Measurements from ENCODE around the gene EEA1.

EEA1 gene

GRCh38 chr12:92730758-92731157 lies 198.3 kb downstream of the EEA1 start:
- no peak overlapping the region for H3K4me3 ChIP-seq (ENCODE audit: insufficient read depth, low read length, poor library complexity, severe bottlenecking)
- H4K20me1 ChIP-seq (ENCODE audit: low read depth, low read length) = no peaks in the 10 kb centered on the region
- no peak for TF ChIP-seq CTCF (IDR thresholded peaks at IDR 0.05; ENCODE audit: insufficient read depth, low read length, poor library complexity, severe bottlenecking)
- TF ChIP-seq EZH2phosphoT487 (conservative IDR thresholded peaks at IDR 0.05; ENCODE audit: low read length) = no peak
- H3K27ac ChIP-seq (ENCODE audit: low read depth, low read length) = no peak overlapping the region
- no peaks in the 10 kb centered on the region for H3K36me3 ChIP-seq (ENCODE audit: low read length)
- no peaks in the 10 kb centered on the region for H3F3A ChIP-seq (ENCODE audit: insufficient read depth)
- no peaks in the 10 kb centered on the region for H3K9me2 ChIP-seq (replicated peaks; ENCODE audit: insufficient read depth, low read length)
- no peaks in the 10 kb centered on the region for H3K9me3 ChIP-seq (ENCODE audit: insufficient read depth, low read length)
- H3K27me3 ChIP-seq (ENCODE audit: low read length) = no peaks in the 10 kb centered on the region
- H3K9ac ChIP-seq (ENCODE audit: low read length) = no peak overlapping the region
- H3K4me2 ChIP-seq (ENCODE audit: low read depth, low read length, poor library complexity, severe bottlenecking) = no peak overlapping the region
- H3K79me2 ChIP-seq (ENCODE audit: insufficient read depth, low read length) = no peaks in the 10 kb centered on the region
- H2AFZ ChIP-seq (ENCODE audit: low read depth, low read length, severe bottlenecking) = no peak overlapping the region

GRCh38 chr12:92729773-92730305 lies 199.3 kb downstream of the EEA1 start:
- no peak overlapping the region for H3K27ac ChIP-seq (ENCODE audit: low read depth, low read length)
- H3K36me3 ChIP-seq (ENCODE audit: low read length) = no peaks in the 10 kb centered on the region
- no peaks in the 10 kb centered on the region for H3K27me3 ChIP-seq (ENCODE audit: low read length)
- H3K4me2 ChIP-seq (ENCODE audit: low read depth, low read length, poor library complexity, severe bottlenecking) = no peak overlapping the region
- H3K79me2 ChIP-seq (ENCODE audit: insufficient read depth, low read length) = no peaks in the 10 kb centered on the region
- H3K9me3 ChIP-seq (ENCODE audit: insufficient read depth, low read length) = no peaks in the 10 kb centered on the region
- no peak overlapping the region for H3K9ac ChIP-seq (ENCODE audit: low read length)
- H3K4me3 ChIP-seq (ENCODE audit: insufficient read depth, low read length, poor library complexity, severe bottlenecking) = no peak overlapping the region
- H4K20me1 ChIP-seq (ENCODE audit: low read depth, low read length) = no peaks in the 10 kb centered on the region
- H2AFZ ChIP-seq (ENCODE audit: low read depth, low read length, severe bottlenecking) = no peak overlapping the region
- H3K9me2 ChIP-seq (replicated peaks; ENCODE audit: insufficient read depth, low read length) = no peaks in the 10 kb centered on the region
- TF ChIP-seq EZH2phosphoT487 (conservative IDR thresholded peaks at IDR 0.05; ENCODE audit: low read length) (no peak), CTCF (IDR thresholded peaks at IDR 0.05; ENCODE audit: insufficient read depth, low read length, poor library complexity, severe bottlenecking) (no peak)
- no peaks in the 10 kb centered on the region for H3F3A ChIP-seq (ENCODE audit: insufficient read depth)

GRCh38 chr12:92726850-92727249 lies 202.2 kb downstream of the EEA1 start:
- no peaks in the 10 kb centered on the region for H3K27me3 ChIP-seq (ENCODE audit: low read length)
- no peak overlapping the region for H3K4me2 ChIP-seq (ENCODE audit: low read depth, low read length, poor library complexity, severe bottlenecking)
- no peak overlapping the region for H3K9ac ChIP-seq (ENCODE audit: low read length)
- no peaks in the 10 kb centered on the region for H4K20me1 ChIP-seq (ENCODE audit: low read depth, low read length)
- H3K9me3 ChIP-seq (ENCODE audit: insufficient read depth, low read length) = no peaks in the 10 kb centered on the region
- H3K4me3 ChIP-seq (ENCODE audit: insufficient read depth, low read length, poor library complexity, severe bottlenecking) = no peak overlapping the region
- H3F3A ChIP-seq (ENCODE audit: insufficient read depth) = no peaks in the 10 kb centered on the region
- no peaks in the 10 kb centered on the region for H3K9me2 ChIP-seq (replicated peaks; ENCODE audit: insufficient read depth, low read length)
- H3K79me2 ChIP-seq (ENCODE audit: insufficient read depth, low read length) = no peaks in the 10 kb centered on the region
- TF ChIP-seq CTCF (IDR thresholded peaks at IDR 0.05; ENCODE audit: insufficient read depth, low read length, poor library complexity, severe bottlenecking) (no peak), EZH2phosphoT487 (conservative IDR thresholded peaks at IDR 0.05; ENCODE audit: low read length) (no peak)
- no peak overlapping the region for H2AFZ ChIP-seq (ENCODE audit: low read depth, low read length, severe bottlenecking)
- no peak overlapping the region for H3K27ac ChIP-seq (ENCODE audit: low read depth, low read length)
- no peaks in the 10 kb centered on the region for H3K36me3 ChIP-seq (ENCODE audit: low read length)
